ENCODE results near the gene ATXN1. TPM values are rescaled to one million over a fixed set of nuclear protein-coding genes. Genes with fewer than 3 reads are reported as not detected.

ATXN1 gene
- total and polyA plus RNA-seq, 2 of the 8 experiments (the other 6 are each of a cell fraction or from before 2014, with no cell fraction given): 1.6 to 4.0 TPM

DNA sequence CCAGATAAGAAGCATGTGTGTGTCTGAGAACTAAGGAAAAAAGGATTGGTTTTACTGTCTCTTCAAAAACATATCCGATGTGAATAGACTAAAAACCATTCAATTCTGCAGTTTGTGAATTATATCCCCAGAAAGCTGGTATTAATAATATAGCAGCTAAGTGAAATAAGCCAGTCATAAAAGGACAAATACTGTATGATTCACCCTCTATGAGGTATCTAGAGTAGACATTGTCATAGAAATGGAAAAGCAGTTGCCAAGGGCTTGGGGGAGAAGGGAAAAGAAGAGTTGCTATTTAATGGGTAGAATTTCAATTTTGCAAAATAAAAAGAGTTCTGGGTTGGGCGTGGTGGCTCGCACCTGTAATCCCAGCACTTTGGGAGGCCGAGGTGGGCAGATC, 137.5 kb downstream of the ATXN1 start:
- Histone ChIP-seq H3K36me3 (ENCODE audit: control insufficient read depth in 2 of 4, insufficient read depth in 4 of 4, low read length in 3 of 4) (no peaks in the 10 kb centered on the region), H2BK120ac (replicated peaks; ENCODE audit: low read depth, low read length) (no peak overlapping the region), H3K79me2 (ENCODE audit: control insufficient read depth in 1 of 2, insufficient read depth in 2 of 2, low read length in 2 of 2) (no peaks in the 10 kb centered on the region), H2AK5ac (ENCODE audit: low read depth, low read length) (no peak overlapping the region), H4K8ac (ENCODE audit: extremely low read depth, insufficient read depth, low read length) (no peak overlapping the region), H3K4me2 (ENCODE audit: insufficient read depth in 1 of 2, low read depth in 2 of 2, low read length in 2 of 2) (no peak overlapping the region), H3K23ac (ENCODE audit: insufficient read length) (no peak overlapping the region), H3K9me3 (ENCODE audit: insufficient read depth in 2 of 2, low read depth in 1 of 2, low read length in 1 of 2) (no peaks in the 10 kb centered on the region), H4K5ac (ENCODE audit: insufficient read length, low read depth, low read length) (no peak overlapping the region), H2BK5ac (ENCODE audit: low read depth, low read length) (no peak overlapping the region), H3K79me1 (ENCODE audit: low read depth, low read length) (no peaks in the 10 kb centered on the region), H2BK12ac (ENCODE audit: low read depth, low read length) (no peak overlapping the region), H3K4me1 (replicated peaks in 1 of 4; ENCODE audit: control insufficient read depth in 3 of 4, insufficient read depth in 4 of 4, low read length in 3 of 4) (no peaks in the 10 kb centered on the region), H2AFZ (ENCODE audit: low read length) (no peak overlapping the region), H3K18ac (ENCODE audit: extremely low read depth, low read length) (no peak overlapping the region), H3K56ac (replicated peaks; ENCODE audit: insufficient read length, low read depth, low read length) (no peak overlapping the region), H4K20me1 (replicated peaks in 1 of 2; ENCODE audit: control insufficient read depth in 1 of 2, insufficient read depth in 2 of 2, low read length in 2 of 2) (no peaks in the 10 kb centered on the region), H3K4ac (replicated peaks; ENCODE audit: insufficient read length, low read depth, low read length) (no peak overlapping the region), H3K27me3 (replicated peaks in 1 of 4; ENCODE audit: control insufficient read depth in 3 of 4, extremely low read depth in 1 of 4, insufficient read depth in 3 of 4, low read length in 3 of 4) (peaks cover 0 to 1% (median 0%) of the 10 kb centered on the region in 4 experiments; a peak in 1 of 7 replicates), H4K91ac (replicated peaks; ENCODE audit: insufficient read length, low read length) (no peak overlapping the region), H3K14ac (ENCODE audit: insufficient read length) (no peak overlapping the region), H3K4me3 (ENCODE audit: extremely low read depth in 1 of 4, insufficient read depth in 2 of 4, low read depth in 3 of 4, low read length in 4 of 4) (no peak overlapping the region), H3K23me2 (ENCODE audit: low read depth, low read length) (no peaks in the 10 kb centered on the region), H2BK20ac (ENCODE audit: low read length) (no peak overlapping the region), H2BK15ac (ENCODE audit: low read length) (no peak overlapping the region), H3K9ac (replicated peaks in 1 of 4; ENCODE audit: extremely low read depth in 1 of 4, low read depth in 3 of 4, low read length in 3 of 4) (no peak overlapping the region), H3K27ac (ENCODE audit: low read depth, low read length) (no peak overlapping the region)
- no peak for FAIRE-seq
- ChIA-PET CTCF (ENCODE audit: partially characterized antibody) (no interaction called here), POLR2A (ENCODE audit: partially characterized antibody) (no interaction called here)
- no peak for DNase-seq (ENCODE audit: low read depth in 1 of 2, low spot score in 2 of 2)
- WGBS, 2 experiments (ENCODE audit: extremely low coverage in 1 of 2, insufficient coverage in 1 of 2, insufficient read length in 1 of 2, insufficient replicate concordance in 2 of 2, low coverage in 1 of 2, low lambda C conversion rate in 2 of 2, missing lambda C conversion rate in 1 of 2): 94% methylated on average over 4 of the region's 4 CpGs; no CpG with 5 or more reads in 1 of the 2 experiments
- TF ChIP-seq NRF1 (IDR thresholded peaks at IDR 0.05; ENCODE audit: low read depth, low read length) (no peak), JUND (IDR thresholded peaks at IDR 0.05; ENCODE audit: low read length) (no peak), CHD2 (IDR thresholded peaks at IDR 0.05; ENCODE audit: low read length) (no peak), MAFK (IDR thresholded peaks at IDR 0.05; ENCODE audit: low read depth, low read length) (no peak), CEBPB (IDR thresholded peaks at IDR 0.05; ENCODE audit: low read depth, low read length) (no peak)
- TF ChIP-seq, protein P1, sequence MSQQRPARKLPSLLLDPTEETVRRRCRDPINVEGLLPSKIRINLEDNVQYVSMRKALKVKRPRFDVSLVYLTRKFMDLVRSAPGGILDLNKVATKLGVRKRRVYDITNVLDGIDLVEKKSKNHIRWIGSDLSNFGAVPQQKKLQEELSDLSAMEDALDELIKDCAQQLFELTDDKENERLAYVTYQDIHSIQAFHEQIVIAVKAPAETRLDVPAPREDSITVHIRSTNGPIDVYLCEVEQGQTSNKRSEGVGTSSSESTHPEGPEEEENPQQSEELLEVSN (IDR thresholded peaks at IDR 0.05): no peak
- TF ChIP-seq, protein P2, sequence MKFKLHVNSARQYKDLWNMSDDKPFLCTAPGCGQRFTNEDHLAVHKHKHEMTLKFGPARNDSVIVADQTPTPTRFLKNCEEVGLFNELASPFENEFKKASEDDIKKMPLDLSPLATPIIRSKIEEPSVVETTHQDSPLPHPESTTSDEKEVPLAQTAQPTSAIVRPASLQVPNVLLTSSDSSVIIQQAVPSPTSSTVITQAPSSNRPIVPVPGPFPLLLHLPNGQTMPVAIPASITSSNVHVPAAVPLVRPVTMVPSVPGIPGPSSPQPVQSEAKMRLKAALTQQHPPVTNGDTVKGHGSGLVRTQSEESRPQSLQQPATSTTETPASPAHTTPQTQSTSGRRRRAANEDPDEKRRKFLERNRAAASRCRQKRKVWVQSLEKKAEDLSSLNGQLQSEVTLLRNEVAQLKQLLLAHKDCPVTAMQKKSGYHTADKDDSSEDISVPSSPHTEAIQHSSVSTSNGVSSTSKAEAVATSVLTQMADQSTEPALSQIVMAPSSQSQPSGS (IDR thresholded peaks at IDR 0.05; ENCODE audit: low read length): no peak
